ENCODE measurements around the gene NAA60.
A peak's percentile ranks its signal among the peaks of the same experiment; 100 is the strongest.
"Not testable (repeated sequence)": the region's sequence is repeated elsewhere in the genome, so short reads cannot be mapped to it uniquely, and the experiment has no call there.

Gene NAA60

GRCh38 chr16:3501412-3501761 is 57.9 kb downstream of the NAA60 start:
- H3K4me1 Mint-ChIP-seq (ENCODE audit: low read depth), result peaks cover 62% of the 10 kb centered on the region
- peaks cover 36% of the 10 kb centered on the region for H3K36me3 Mint-ChIP-seq (ENCODE audit: low read depth)
- DNase-seq, H3K9me3 Mint-ChIP-seq, H3K27me3 Mint-ChIP-seq: not testable (repeated sequence)
- peak overlapping the region; percentile 94 for H3K27ac Mint-ChIP-seq
- H3K4me3 Mint-ChIP-seq, result peak overlapping the region; percentile 94

- Mint-ChIP-seq H3K9me3 (peaks cover 6% of the 10 kb centered on the region), H3K4me3 (peak overlapping the region; percentile 94), H3K36me3 (ENCODE audit: low read depth) (peaks cover 42% of the 10 kb centered on the region), H3K4me1 (ENCODE audit: low read depth) (peaks cover 62% of the 10 kb centered on the region), H3K27ac (peak overlapping the region; percentile 94), H3K27me3 (no peaks in the 10 kb centered on the region)
- DNase-seq, result peak; percentile 14
Measured at GRCh38 chr16:3501783-3502400, 58.4 kb downstream of the NAA60 start.

- H3K4me3 Mint-ChIP-seq, result peak overlapping the region; percentile 64
- H3K36me3 Mint-ChIP-seq (ENCODE audit: low read depth), result peaks cover 56% of the 10 kb centered on the region
- H3K4me1 Mint-ChIP-seq (ENCODE audit: low read depth), result peaks cover 71% of the 10 kb centered on the region
- peaks cover 6% of the 10 kb centered on the region for H3K9me3 Mint-ChIP-seq
- H3K27me3 Mint-ChIP-seq, result no peaks in the 10 kb centered on the region
- DNase-seq, result peak; percentile 56
- peak overlapping the region; percentile 94 for H3K27ac Mint-ChIP-seq
Measured at GRCh38 chr16:3503523-3503922, 60.0 kb downstream of the NAA60 start.

GRCh38 chr16:3508736-3509135 is 65.3 kb downstream of the NAA60 start:
- peaks cover 89% of the 10 kb centered on the region for H3K36me3 Mint-ChIP-seq (ENCODE audit: low read depth)
- no peaks in the 10 kb centered on the region for H3K9me3 Mint-ChIP-seq
- DNase-seq, result no peak
- H3K27me3 Mint-ChIP-seq, result no peaks in the 10 kb centered on the region
- H3K27ac Mint-ChIP-seq, result peak overlapping the region; percentile 77
- H3K4me3 Mint-ChIP-seq, result peak overlapping the region; percentile 12
- peaks cover 71% of the 10 kb centered on the region for H3K4me1 Mint-ChIP-seq (ENCODE audit: low read depth)

GRCh38 chr16:3509470-3509928 is 66.0 kb downstream of the NAA60 start:
- H3K4me3 Mint-ChIP-seq, result no peak overlapping the region
- peak overlapping the region; percentile 77 for H3K27ac Mint-ChIP-seq
- no peaks in the 10 kb centered on the region for H3K27me3 Mint-ChIP-seq
- DNase-seq, result peak; percentile 72
- peaks cover 70% of the 10 kb centered on the region for H3K4me1 Mint-ChIP-seq (ENCODE audit: low read depth)
- no peaks in the 10 kb centered on the region for H3K9me3 Mint-ChIP-seq
- peaks cover 90% of the 10 kb centered on the region for H3K36me3 Mint-ChIP-seq (ENCODE audit: low read depth)

GRCh38 chr16:3510416-3510815 is 66.9 kb downstream of the NAA60 start:
- Mint-ChIP-seq H3K4me3 (no peak overlapping the region), H3K4me1 (ENCODE audit: low read depth) (peaks cover 65% of the 10 kb centered on the region), H3K36me3 (ENCODE audit: low read depth) (peaks cover 91% of the 10 kb centered on the region), H3K27ac (peak overlapping the region; percentile 77), H3K9me3 (no peaks in the 10 kb centered on the region), H3K27me3 (no peaks in the 10 kb centered on the region)
- DNase-seq, result no peak

- Mint-ChIP-seq H3K27me3 (no peaks in the 10 kb centered on the region), H3K27ac (peak overlapping the region; percentile 64), H3K4me1 (ENCODE audit: low read depth) (peaks cover 57% of the 10 kb centered on the region), H3K9me3 (no peaks in the 10 kb centered on the region), H3K36me3 (ENCODE audit: low read depth) (peaks cover 88% of the 10 kb centered on the region), H3K4me3 (no peak overlapping the region)
- no peak for DNase-seq
Measured at GRCh38 chr16:3511286-3512180, 68.1 kb downstream of the NAA60 start.

GRCh38 chr16:3513892-3514583 is 70.6 kb downstream of the NAA60 start:
- H3K27ac Mint-ChIP-seq, result peak overlapping the region; percentile 84
- H3K36me3 Mint-ChIP-seq (ENCODE audit: low read depth), result peaks cover 81% of the 10 kb centered on the region
- H3K27me3 Mint-ChIP-seq, result no peaks in the 10 kb centered on the region
- no peaks in the 10 kb centered on the region for H3K9me3 Mint-ChIP-seq
- DNase-seq, result no peak
- peaks cover 46% of the 10 kb centered on the region for H3K4me1 Mint-ChIP-seq (ENCODE audit: low read depth)
- H3K4me3 Mint-ChIP-seq, result peak overlapping the region; percentile 3

GRCh38 chr16:3514621-3515020 is 71.1 kb downstream of the NAA60 start:
- Mint-ChIP-seq H3K36me3 (ENCODE audit: low read depth) (peaks cover 81% of the 10 kb centered on the region), H3K27me3 (no peaks in the 10 kb centered on the region), H3K4me1 (ENCODE audit: low read depth) (peaks cover 40% of the 10 kb centered on the region), H3K4me3 (no peak overlapping the region), H3K27ac (peak overlapping the region; percentile 84), H3K9me3 (no peaks in the 10 kb centered on the region)
- DNase-seq, result no peak

- Mint-ChIP-seq H3K4me3 (no peak overlapping the region), H3K4me1 (ENCODE audit: low read depth) (peaks cover 29% of the 10 kb centered on the region), H3K9me3 (no peaks in the 10 kb centered on the region), H3K27ac (no peak overlapping the region), H3K36me3 (ENCODE audit: low read depth) (peaks cover 81% of the 10 kb centered on the region), H3K27me3 (no peaks in the 10 kb centered on the region)
- no peak for DNase-seq
Measured at GRCh38 chr16:3515897-3516296, 72.4 kb downstream of the NAA60 start.

- Mint-ChIP-seq H3K4me3 (no peak overlapping the region), H3K4me1 (ENCODE audit: low read depth) (peaks cover 13% of the 10 kb centered on the region), H3K9me3 (no peaks in the 10 kb centered on the region), H3K27ac (no peak overlapping the region), H3K27me3 (no peaks in the 10 kb centered on the region), H3K36me3 (ENCODE audit: low read depth) (peaks cover 74% of the 10 kb centered on the region)
- DNase-seq, result no peak
Measured at GRCh38 chr16:3518292-3518985, 75.0 kb downstream of the NAA60 start.

- peaks cover 8% of the 10 kb centered on the region for H3K4me1 Mint-ChIP-seq (ENCODE audit: low read depth)
- no peaks in the 10 kb centered on the region for H3K9me3 Mint-ChIP-seq
- DNase-seq, result no peak
- H3K4me3 Mint-ChIP-seq, result no peak overlapping the region
- no peaks in the 10 kb centered on the region for H3K27me3 Mint-ChIP-seq
- H3K27ac Mint-ChIP-seq, result peak overlapping the region; percentile 17
- H3K36me3 Mint-ChIP-seq (ENCODE audit: low read depth), result peaks cover 74% of the 10 kb centered on the region
Measured at GRCh38 chr16:3518986-3519348, 75.5 kb downstream of the NAA60 start.

GRCh38 chr16:3519581-3519980 is 76.1 kb downstream of the NAA60 start:
- Mint-ChIP-seq H3K27me3 (no peaks in the 10 kb centered on the region), H3K27ac (peak overlapping the region; percentile 17), H3K36me3 (ENCODE audit: low read depth) (peaks cover 73% of the 10 kb centered on the region), H3K4me3 (no peak overlapping the region), H3K4me1 (ENCODE audit: low read depth) (peaks cover 3% of the 10 kb centered on the region), H3K9me3 (no peaks in the 10 kb centered on the region)
- DNase-seq, result no peak

GRCh38 chr16:3520413-3520812 is 76.9 kb downstream of the NAA60 start:
- Mint-ChIP-seq H3K27ac (no peak overlapping the region), H3K4me1 (ENCODE audit: low read depth) (peaks cover 3% of the 10 kb centered on the region), H3K4me3 (no peak overlapping the region), H3K27me3 (no peaks in the 10 kb centered on the region), H3K36me3 (ENCODE audit: low read depth) (peaks cover 73% of the 10 kb centered on the region), H3K9me3 (no peaks in the 10 kb centered on the region)
- DNase-seq, result no peak

Measured in activated T-cell treated with anti-CD3 and anti-CD28 coated beads, Interleukin-2, amount 50 U/mL, for 24 hours (primary cell).